Heart right ventricle (tissue), 16 donors: ENCODE data around the gene PSG1. TPM values are rescaled to one million over a fixed set of nuclear protein-coding genes. Genes with fewer than 3 reads are reported as not detected.
"Not testable (repeated sequence)": the region's sequence is repeated elsewhere in the genome, so short reads cannot be mapped to it uniquely, and the experiment has no call there.

ENCODE experiments used
- ATAC-seq, 8 donors: fragments of 200-7000 bp; cut with Tn5 transposase; one replicate each; pipeline ENCODE4 v1.9.1; 2020; ENCODE audit warnings: mild to moderate bottlenecking in 8 of 8, moderate library complexity in 8 of 8, moderate number of reproducible peaks in 1 of 8
- DNase-seq, 2 donors: peaks; one replicate each; pipeline ENCODE4 v3.0.0-alpha.2; 2020
- H3K27ac ChIP-seq, 10 donors: fragments of 200-600 bp; sonication (generic) in 2 of 10; one replicate each; pipeline versions ENCODE4 v1.5.0 to v1.8.0; 2020 to 2022; ENCODE audit warnings: mild to moderate bottlenecking in 3 of 10
- H3K27me3 ChIP-seq, 7 donors: fragments of 200-600 bp; one replicate each; pipeline ENCODE4 v1.8.0; 2021 to 2022; ENCODE audit warnings: mild to moderate bottlenecking in 2 of 7
- H3K36me3 ChIP-seq, 9 donors: fragments of 200-600 bp; sonication (generic) in 1 of 9; one replicate each; pipeline versions ENCODE4 v1.5.0 to v1.8.0; 2020 to 2022; ENCODE audit warnings: mild to moderate bottlenecking in 2 of 9
- H3K4me1 ChIP-seq, 9 donors: fragments of 200-600 bp; sonication (generic) in 1 of 9; one replicate each; pipeline versions ENCODE4 v1.5.0 to v1.8.0; 2020 to 2022; ENCODE audit warnings: mild to moderate bottlenecking in 4 of 9
- H3K4me3 ChIP-seq, 10 donors: fragments of 200-600 bp; sonication (generic) in 2 of 10; one replicate each; pipeline versions ENCODE4 v1.5.0 to v1.8.0; 2020 to 2022; ENCODE audit warnings: mild to moderate bottlenecking in 7 of 10, moderate library complexity in 2 of 10
- H3K9me3 ChIP-seq, 11 donors: fragments of 200-600 bp in 10 of 11; sonication (generic) in 2 of 11; one replicate each; pipeline versions ENCODE4 v1.5.0 to v1.8.0; 2013 to 2022; ENCODE audit warnings: mild to moderate bottlenecking in 2 of 11, control low read depth in 1 of 11, moderate library complexity in 1 of 11
- WGBS, 2 donors: extraction: QIAGEN DNeasy Blood & Tissue Kit; methylation state at CpG; one replicate each; pipeline ENCODE4 v1.1.7; 2013; ENCODE audit warnings: inconsistent platforms in 1 of 2; 5-methylcytosine and 5-hydroxymethylcytosine counted together
- intact Hi-C, 10 donors: fragments of 100-400 bp; cut with DNase I; formaldehyde crosslinking; loops; one replicate each; pipeline versions ENCODE4 v1.11.1 to v1.14.2; 2022
- polyA plus RNA-seq, 2 donors: library from polyadenylated mRNA; stranded (reverse); fragments of 200-250 nt; gene quantifications; one replicate each; pipeline ENCODE4 v1.2.3, GENCODE V29; 2013
- total RNA-seq, 10 donors: library from RNA; stranded (reverse); fragmentation: NEBNext Ultra II Directional in 3 of 10; extraction: Animal tissue kit (Norgen Biotek cat#: 25700) in 3 of 10; gene quantifications; one replicate each; pipeline versions ENCODE4 v1.2.1 to v1.2.4, GENCODE V29; 2021 to 2023
- donor health status: Arrhythmogenic right ventricular cardiomyopathy.
- donor health status: ischemic (EF 13 %, LVEDD 7.1; RV severe dilation, severe dysfunction).
- donor health status: healthy with polysubstance abuse.
- donor health status: DM: no; HTN: yes; CAD: no.
- donor health status: DM: no; HTN: no; CAD: no.
- donor health status: ischemic (EF 25% LVEDD 6.9; RV normal size, moderate dysfunction).
- donor health status: ischemic (EF 25% LVEDD 5.7; RV mildly dilated, moderate dysfunction).
- donor health status: healthy.
- donor health status: DM: yes; HTN: yes; CAD: no.
- donor health status: Ischemic cardiomyopathy.
- donor health status: ischemic (EF 35%, LVEDD 5.7; RV mildly dilated, moderate dysfunction).
- donor health status: nonischemic (EF 11% LVEDD 7.7; RV severe dilation, severe dysfunction).
- donor health status: DM: yes; HTN: yes; CAD: no.
- donor health status: PGD.
- donor health status: ischemic (EF 29% LVEDD 5.4; RV normal size, mild dysfunction).
- donor health status: nonischemic (EF 23%, LVEDD 6.1; RV moderate dilation, normal function).

PSG1 gene
- total and polyA plus RNA-seq, 12 donors, result not detected

DNA sequence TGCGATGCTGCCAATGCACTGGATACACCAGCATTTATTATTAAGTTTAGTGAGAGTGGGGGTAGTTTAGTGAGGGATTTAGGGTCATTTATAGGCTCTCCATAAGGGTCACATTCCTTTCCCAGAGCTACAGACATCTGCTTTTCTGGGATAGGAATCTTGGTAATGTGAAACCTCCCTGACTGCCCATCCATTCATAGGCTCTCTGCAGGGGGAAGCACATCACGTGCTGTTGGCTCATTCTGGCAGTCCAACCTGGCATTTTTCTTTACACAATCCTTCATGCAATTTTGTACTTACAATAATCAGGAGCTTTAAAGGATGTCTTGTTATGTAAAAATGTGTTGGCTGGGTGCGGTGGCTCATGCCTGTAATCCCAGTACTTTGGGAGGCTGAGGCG is 21.0 kb upstream of the PSG1 start:
- H3K4me3 ChIP-seq, H3K36me3 ChIP-seq, H3K27ac ChIP-seq, H3K4me1 ChIP-seq, intact Hi-C loops, DNase-seq, ATAC-seq: not testable (repeated sequence)
- Histone ChIP-seq H3K9me3 (peaks cover 0 to 12% (median 0%) of the 10 kb centered on the region in 11 donors), H3K27me3 (peaks cover 0 to 16% (median 0%) of the 10 kb centered on the region in 7 donors)
- WGBS, 2 donors, result 78 to 81% methylated on average over 4 of the region's 4 CpGs

DNA sequence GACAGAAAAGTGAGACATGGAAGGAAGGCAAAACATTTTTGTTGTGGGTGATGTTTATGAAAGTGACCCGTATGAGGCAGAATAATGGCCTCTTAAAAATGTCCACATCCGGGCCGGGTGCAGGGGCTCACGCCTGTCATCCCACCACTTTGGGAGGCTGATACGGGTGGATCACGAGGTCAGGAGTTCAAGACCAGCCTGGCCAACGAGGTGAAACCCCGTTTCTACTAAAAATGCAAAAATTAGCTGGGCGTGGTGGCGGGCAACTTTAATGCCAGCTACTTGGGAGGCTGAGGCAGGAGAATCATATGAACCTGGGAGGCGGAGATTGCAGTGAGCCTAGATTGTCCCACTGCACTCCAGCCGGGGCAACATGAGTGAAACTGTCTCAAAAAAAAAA is 20.2 kb upstream of the PSG1 start:
- Histone ChIP-seq H3K9me3 (peaks cover 0 to 14% (median 0%) of the 10 kb centered on the region in 11 donors), H3K27me3 (peaks cover 0 to 16% (median 0%) of the 10 kb centered on the region in 7 donors)
- H3K36me3 ChIP-seq, ATAC-seq, H3K27ac ChIP-seq, DNase-seq, intact Hi-C loops, H3K4me1 ChIP-seq, H3K4me3 ChIP-seq: not testable (repeated sequence)
- 77 to 86% methylated on average over 12 of the region's 12 CpGs for WGBS, 2 donors

- 92 to 95% methylated on average over 1 of the region's 1 CpG for WGBS, 2 donors
- intact Hi-C loops, H3K4me3 ChIP-seq, H3K4me1 ChIP-seq, ATAC-seq, DNase-seq, H3K36me3 ChIP-seq, H3K27ac ChIP-seq: not testable (repeated sequence)
- Histone ChIP-seq H3K27me3 (peaks cover 0 to 16% (median 0%) of the 10 kb centered on the region in 7 donors), H3K9me3 (peaks cover 0 to 18% (median 0%) of the 10 kb centered on the region in 11 donors)
Measured at GRCh38 chr19:42899110-42899509, 19.6 kb upstream of the PSG1 start.

DNA sequence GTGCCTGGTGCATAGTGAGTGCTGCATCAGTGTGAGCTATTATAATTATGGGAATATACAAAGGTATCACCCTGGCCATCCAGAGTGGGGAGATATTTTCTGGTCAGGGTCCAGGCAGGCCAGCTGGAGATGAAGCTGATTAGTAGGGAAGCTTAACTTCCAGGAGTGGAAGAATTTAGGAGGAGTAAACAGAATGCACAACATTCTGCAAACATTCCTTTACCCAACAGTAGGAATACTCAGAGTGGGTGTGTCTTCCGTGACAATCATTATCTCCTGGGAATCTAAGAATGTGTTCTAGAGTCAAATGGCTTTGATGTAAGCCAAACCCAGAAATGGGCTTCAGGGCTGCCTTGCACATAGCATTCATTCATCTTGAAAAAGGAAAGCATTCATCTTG is 19.1 kb upstream of the PSG1 start:
- H3K4me3 ChIP-seq, H3K36me3 ChIP-seq, ATAC-seq, H3K4me1 ChIP-seq, DNase-seq, intact Hi-C loops, H3K27ac ChIP-seq: not testable (repeated sequence)
- Histone ChIP-seq H3K9me3 (peaks cover 0 to 22% (median 0%) of the 10 kb centered on the region in 11 donors), H3K27me3 (peaks cover 0 to 16% (median 0%) of the 10 kb centered on the region in 7 donors)
- WGBS, 2 donors, result 50 to 64% methylated on average over 1 of the region's 1 CpG

- intact Hi-C loops, H3K4me3 ChIP-seq, H3K27ac ChIP-seq, H3K4me1 ChIP-seq, DNase-seq, ATAC-seq, H3K36me3 ChIP-seq: not testable (repeated sequence)
- Histone ChIP-seq H3K27me3 (peaks cover 0 to 15% (median 0%) of the 10 kb centered on the region in 7 donors), H3K9me3 (peaks cover 0 to 29% (median 0%) of the 10 kb centered on the region in 11 donors)
- WGBS, 2 donors, result 19 to 28% methylated on average over 1 of the region's 1 CpG
Measured at GRCh38 chr19:42897729-42898128, 18.2 kb upstream of the PSG1 start.

- not testable (repeated sequence) for ATAC-seq
- WGBS, 2 donors, result 83 to 90% methylated on average over 7 of the region's 7 CpGs
Measured at GRCh38 chr19:42890446-42890845, 10.9 kb upstream of the PSG1 start.

DNA sequence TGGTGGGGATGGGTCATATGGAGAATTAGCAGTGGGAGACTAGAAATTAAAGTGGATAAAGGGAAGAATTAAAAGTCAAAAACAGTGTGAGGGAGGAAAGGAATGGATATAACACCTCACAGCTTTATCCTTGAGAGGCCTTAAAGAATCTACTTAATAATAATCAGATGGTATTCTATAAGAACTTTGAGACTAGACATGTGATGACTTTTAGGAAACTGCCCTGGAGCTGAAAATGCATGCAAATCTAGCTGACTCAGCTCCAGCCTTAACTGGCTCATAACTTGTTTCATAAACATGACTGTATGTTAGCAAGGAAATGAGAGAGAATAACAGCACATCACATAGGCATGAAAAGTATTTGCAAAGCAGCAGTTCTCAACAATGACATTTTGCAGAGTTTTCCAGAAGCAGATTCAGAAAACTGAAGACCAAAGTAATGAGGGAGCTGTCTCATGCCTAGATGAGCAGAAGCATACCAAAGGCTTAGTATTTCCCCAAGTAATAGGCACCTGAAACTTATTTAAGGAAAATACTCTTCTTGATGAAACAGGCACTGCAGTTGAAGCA is 8.4 kb upstream of the PSG1 start:
- DNase-seq, H3K4me3 ChIP-seq, H3K4me1 ChIP-seq, H3K27ac ChIP-seq, H3K36me3 ChIP-seq, ATAC-seq: not testable (repeated sequence)
- Histone ChIP-seq H3K27me3 (peaks cover 0 to 19% (median 8%) of the 10 kb centered on the region in 7 donors), H3K9me3 (peaks cover 0 to 18% (median 9%) of the 10 kb centered on the region in 11 donors)
- intact Hi-C loops, result loop anchor here in 1 of 10 donors (10.0 kb wide), 1 partner anchor 93 kb away; no protein-coding TSS in a partner anchor

More at GRCh38 chr19:42890446-42890845, 10.9 kb upstream of the PSG1 start:
- H3K4me3 ChIP-seq, H3K4me1 ChIP-seq, intact Hi-C loops, H3K27me3 ChIP-seq, DNase-seq, H3K27ac ChIP-seq, H3K36me3 ChIP-seq: not testable (repeated sequence)
- H3K9me3 ChIP-seq, result peaks cover 0 to 32% (median 9%) of the 10 kb centered on the region in 11 donors

GRCh38 chr19:42882730-42883129 is 3.2 kb upstream of the PSG1 start:
- H3K9me3 ChIP-seq, DNase-seq, H3K4me3 ChIP-seq, H3K36me3 ChIP-seq, H3K27ac ChIP-seq, ATAC-seq, H3K4me1 ChIP-seq: not testable (repeated sequence)
- H3K27me3 ChIP-seq, result peaks cover 0 to 19% (median 8%) of the 10 kb centered on the region in 7 donors
- WGBS, 2 donors, result 73 to 77% methylated on average over 2 of the region's 2 CpGs
- intact Hi-C loops, result loop anchor here in 1 of 10 donors (10.0 kb wide), 1 partner anchor 88 kb away; no protein-coding TSS in a partner anchor

DNA sequence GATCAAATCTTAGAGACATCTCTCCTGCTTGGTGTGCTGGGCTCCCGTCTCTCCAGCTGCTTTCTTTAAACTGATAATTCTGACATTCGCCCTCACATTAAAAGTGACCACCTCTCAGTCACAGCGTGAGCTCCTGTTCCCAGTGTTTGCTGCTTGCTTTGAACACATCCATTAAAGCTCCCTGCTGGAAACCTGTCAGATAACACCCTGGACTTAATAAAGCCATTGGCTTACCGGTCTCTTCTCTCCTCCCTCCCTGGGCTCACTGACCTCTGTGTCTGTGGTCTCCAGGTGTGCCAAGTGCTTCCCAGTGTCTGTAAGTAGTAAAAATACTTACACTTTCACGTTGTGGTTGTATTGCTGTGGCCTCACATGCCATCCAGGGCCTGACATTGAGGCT is 2.5 kb upstream of the PSG1 start:
- not testable (repeated sequence) for H3K27ac ChIP-seq, H3K36me3 ChIP-seq, H3K4me3 ChIP-seq, DNase-seq, ATAC-seq, H3K9me3 ChIP-seq, H3K4me1 ChIP-seq
- intact Hi-C loops, result loop anchor here in 1 of 10 donors (10.0 kb wide), 1 partner anchor 87 kb away; no protein-coding TSS in a partner anchor
- 30 to 36% methylated on average over 5 of the region's 5 CpGs for WGBS, 2 donors
- H3K27me3 ChIP-seq, result peaks cover 0 to 19% (median 8%) of the 10 kb centered on the region in 7 donors
